Keratinocyte (primary cell): ENCODE data around the gene MNAT1. TPM values are rescaled to one million over a fixed set of nuclear protein-coding genes. Genes with fewer than 3 reads are reported as not detected.

Experiments
- DNase-seq: peaks from one replicate; pipeline ENCODE4 v3.0.0-alpha.2; 2011; ENCODE audit warnings: low read depth, missing footprints, low spot score
- FAIRE-seq: peaks from 2 replicates; lab custom pipeline; 2011; peaks lifted over from hg19 to GRCh38; lab: Jason Lieb, UNC
- H2AFZ ChIP-seq: 2 replicates; pipeline ENCODE4 v1.6.0; 2012; ENCODE audit warnings: low read length, control low read depth, inconsistent platforms; ENCODE audit not compliant: control insufficient read depth
- H3K27ac ChIP-seq: 2 replicates; pipeline ENCODE4 v1.5.1; 2011; ENCODE audit warnings: low read length; ENCODE audit not compliant: control insufficient read depth, insufficient read depth
- H3K27me3 ChIP-seq: 3 replicates; pipeline ENCODE4 v1.6.0; 2011; ENCODE audit warnings: low read length; ENCODE audit not compliant: control insufficient read depth, insufficient read depth; ENCODE audit errors: extremely low read depth
- H3K36me3 ChIP-seq, 2 experiments: 2 replicates in 1 of 2; 3 replicates in 1 of 2; pipeline ENCODE4 v1.5.1; 2011; ENCODE audit warnings: low read length in 2 of 2, mild to moderate bottlenecking in 1 of 2; ENCODE audit not compliant: control insufficient read depth in 2 of 2, insufficient read depth in 2 of 2; ENCODE audit errors: extremely low read depth in 1 of 2
- H3K4me1 ChIP-seq: 3 replicates; pipeline ENCODE4 v1.5.1; 2011; ENCODE audit warnings: low read length; ENCODE audit not compliant: control insufficient read depth, insufficient read depth; ENCODE audit errors: extremely low read depth
- H3K4me2 ChIP-seq: 3 replicates; pipeline ENCODE4 v1.6.0; 2011; ENCODE audit warnings: low read depth, low read length; ENCODE audit not compliant: control insufficient read depth, insufficient read depth; ENCODE audit errors: extremely low read depth
- H3K4me3 ChIP-seq, 3 experiments: fragments of 200-600 bp in 1 of 3; sonication (generic) in 1 of 3; 2 replicates in 2 of 3; 3 replicates in 1 of 3; pipeline ENCODE4 v1.5.1; 2011 to 2016; ENCODE audit warnings: low read length in 3 of 3, mild to moderate bottlenecking in 3 of 3, control low read depth in 2 of 3, inconsistent platforms in 1 of 3, low read depth in 1 of 3, mixed read lengths in 1 of 3, mixed run types in 1 of 3, moderate library complexity in 1 of 3; ENCODE audit not compliant: control insufficient read depth in 2 of 3, insufficient read depth in 2 of 3; ENCODE audit errors: extremely low read depth in 1 of 3
- H3K79me2 ChIP-seq: 2 replicates; pipeline ENCODE4 v1.6.0; 2012; ENCODE audit warnings: low read length; ENCODE audit not compliant: control insufficient read depth, insufficient read depth
- H3K9ac ChIP-seq: 3 replicates; pipeline ENCODE4 v1.6.0; 2011; ENCODE audit warnings: low read length; ENCODE audit not compliant: control insufficient read depth, insufficient read depth; ENCODE audit errors: extremely low read depth
- H3K9me1 ChIP-seq: 3 replicates; pipeline ENCODE4 v1.6.0; 2011; ENCODE audit warnings: low read length; ENCODE audit not compliant: control insufficient read depth, insufficient read depth; ENCODE audit errors: extremely low read depth
- H3K9me3 ChIP-seq: 2 replicates; pipeline ENCODE4 v1.5.1; 2012; ENCODE audit warnings: low read depth, low read length; ENCODE audit not compliant: control insufficient read depth
- H4K20me1 ChIP-seq: 3 replicates; pipeline ENCODE4 v1.6.0; 2011; ENCODE audit warnings: low read length; ENCODE audit not compliant: control insufficient read depth, insufficient read depth; ENCODE audit errors: extremely low read depth
- CTCF ChIP-seq, 3 experiments: IDR thresholded peaks in 1 of 3; conservative IDR thresholded peaks in 1 of 3; optimal IDR thresholded peaks in 1 of 3; 2 replicates in 2 of 3; 3 replicates in 1 of 3; pipeline versions ENCODE3 to v1.5.1; 2011; ENCODE audit warnings: low read length in 3 of 3, mild to moderate bottlenecking in 3 of 3, moderate library complexity in 2 of 3, control low read depth in 1 of 3, inconsistent platforms in 1 of 3; ENCODE audit not compliant: insufficient read depth in 2 of 3; ENCODE audit errors: extremely low read depth in 1 of 3
- EZH2 ChIP-seq: IDR thresholded peaks from one replicate; pipeline ENCODE4 v1.6.1; 2012; ENCODE audit warnings: inconsistent platforms, mild to moderate bottlenecking, low read length, moderate library complexity
- dilution Hi-C: fragments of 300-500 bp; cut with MboI; formaldehyde crosslinking; loops from one replicate; pipeline ENCODE4 v1.7.0; 2020; ENCODE audit warnings: low sequenced_read_pairs; ENCODE audit not compliant: extremely low pct_ligation_motif_present
- polyA plus RNA-seq, 5 experiments: library from polyadenylated mRNA; depleted of rRNA in 3 of 5; stranded (reverse) in 3 of 5; stranded (forward) in 1 of 5; unstranded in 1 of 5; fragments of >200 nt; gene quantifications; 1 replicate in 1 of 5; 2 replicates in 3 of 5; 3 replicates in 1 of 5; pipeline versions ENCODE4 v1.2.1 to v1.2.3, GENCODE V29; 2011 to 2012; ENCODE audit warnings: missing spikeins in 2 of 5, low read depth in 1 of 5, low replicate concordance in 1 of 5

Gene MNAT1
- polyA plus RNA-seq, 1 donor (not counting 4 experiments of a cell fraction or from before 2014, with no cell fraction given), result 79.5 TPM

- no peak overlapping the region for H3K27ac ChIP-seq
- no peaks in the 10 kb centered on the region for H3K9me1 ChIP-seq
- no peaks in the 10 kb centered on the region for H3K4me1 ChIP-seq
- H3K9me3 ChIP-seq, result no peaks in the 10 kb centered on the region
- no peaks in the 10 kb centered on the region for H3K79me2 ChIP-seq
- no peak overlapping the region for H3K9ac ChIP-seq
- H3K27me3 ChIP-seq, result no peaks in the 10 kb centered on the region
- TF ChIP-seq CTCF (optimal IDR thresholded peaks at IDR 0.05 in 1 of 3, IDR thresholded peaks at IDR 0.05 in 1 of 3, conservative IDR thresholded peaks at IDR 0.05 in 1 of 3; ENCODE audit: extremely low read depth in 1 of 3, insufficient read depth in 2 of 3, low read length in 3 of 3) (no peak), EZH2 (no peak)
- H2AFZ ChIP-seq, result no peak overlapping the region
- no peaks in the 10 kb centered on the region for H4K20me1 ChIP-seq
- no peak overlapping the region for H3K4me2 ChIP-seq
- dilution Hi-C loops, result no loop called here
- no peak overlapping the region for H3K4me3 ChIP-seq
- H3K36me3 ChIP-seq, result no peaks in the 10 kb centered on the region
- no peak for FAIRE-seq
- no peak for DNase-seq
These were observed 221.6 kb downstream of the MNAT1 start for GRCh38 chr14:60956202-60956601.

DNA sequence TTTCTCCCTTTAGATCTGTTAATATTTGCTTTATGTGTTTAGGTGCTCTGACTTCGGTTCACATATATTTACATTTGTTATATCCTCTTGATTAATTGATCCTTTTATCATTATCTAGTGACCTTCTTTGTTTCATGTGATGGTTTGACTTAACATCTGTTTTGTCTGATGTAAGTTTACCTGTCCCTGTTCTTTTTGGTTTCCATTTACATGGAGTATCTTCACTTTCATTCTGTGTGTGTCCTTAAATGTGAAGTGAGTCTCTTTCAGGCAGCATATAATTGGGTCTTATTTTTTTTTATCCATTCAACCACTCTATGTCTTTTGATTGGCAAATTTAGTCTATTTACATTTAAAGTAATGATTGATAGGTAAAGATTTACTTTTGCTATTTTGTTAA, 222.1 kb downstream of the MNAT1 start:
- TF ChIP-seq CTCF (optimal IDR thresholded peaks at IDR 0.05 in 1 of 3, IDR thresholded peaks at IDR 0.05 in 1 of 3, conservative IDR thresholded peaks at IDR 0.05 in 1 of 3; ENCODE audit: extremely low read depth in 1 of 3, insufficient read depth in 2 of 3, low read length in 3 of 3) (no peak), EZH2 (no peak)
- DNase-seq (no peak), FAIRE-seq (no peak)
- Histone ChIP-seq H3K4me1 (no peaks in the 10 kb centered on the region), H4K20me1 (no peaks in the 10 kb centered on the region), H3K9me1 (no peaks in the 10 kb centered on the region), H3K9ac (no peak overlapping the region), H2AFZ (no peak overlapping the region), H3K27ac (no peak overlapping the region), H3K4me3 (no peak overlapping the region), H3K36me3 (no peaks in the 10 kb centered on the region), H3K9me3 (no peaks in the 10 kb centered on the region), H3K27me3 (no peaks in the 10 kb centered on the region), H3K4me2 (no peak overlapping the region), H3K79me2 (no peaks in the 10 kb centered on the region)
- dilution Hi-C loops, result no loop called here
